GM12878 (cell line): ENCODE results near the gene LCP1. TPM values are rescaled to one million over a fixed set of nuclear protein-coding genes. Genes with fewer than 3 reads are reported as not detected.

Experiments
- BRCA1 ChIP-seq: IDR thresholded peaks from 2 replicates; pipeline ENCODE4 v1.6.1; 2011; ENCODE audit warnings: low read depth, low read length, improper control_type of control experiment
- GATAD2B ChIP-seq: fragments of 450-650 bp; conservative IDR thresholded peaks from 2 replicates; pipeline ENCODE4 v1.6.1; 2017; ENCODE audit warnings: low read depth, mild to moderate bottlenecking, moderate library complexity
- HSF1 ChIP-seq: fragments of 150-350 bp; IDR thresholded peaks from 2 replicates; pipeline ENCODE4 v1.6.1; 2014; ENCODE audit warnings: mild to moderate bottlenecking, low read depth, low read length
- IRF5 ChIP-seq: fragments of 450-650 bp; IDR thresholded peaks from 2 replicates; pipeline ENCODE4 v1.6.1; 2017; ENCODE audit warnings: borderline replicate concordance
- POU2F2 ChIP-seq: IDR thresholded peaks from 3 replicates; pipeline ENCODE4 v1.6.1; 2011; ENCODE audit warnings: low read depth, mild to moderate bottlenecking, low read length, borderline replicate concordance
- RELB ChIP-seq: fragments of 450-650 bp; IDR thresholded peaks from 2 replicates; pipeline ENCODE4 v1.6.1; 2017; ENCODE audit warnings: low read depth, mild to moderate bottlenecking, moderate library complexity
- ZBTB40 ChIP-seq: fragments of 450-650 bp; IDR thresholded peaks from 2 replicates; pipeline ENCODE4 v1.6.1; 2016; ENCODE audit warnings: mild to moderate bottlenecking, moderate library complexity, borderline replicate concordance
- ZNF622 ChIP-seq: fragments of 450-650 bp; IDR thresholded peaks from 2 replicates; pipeline ENCODE4 v1.6.1; 2017; ENCODE audit warnings: mild to moderate bottlenecking, inconsistent platforms
- polyA plus RNA-seq, 11 experiments: library from polyadenylated mRNA; depleted of rRNA in 4 of 11; unstranded in 6 of 11; stranded (reverse) in 5 of 11; fragments of >200 nt; fragmentation: Nextera tagmentation in 4 of 11; fragmentation: Illumina TruSeq in 1 of 11; extraction: Ambion mirVana in 4 of 11; extraction: Trizol in 1 of 11; gene quantifications; 1 replicate in 1 of 11; 2 replicates in 10 of 11; pipeline versions ENCODE4 v1.2.1 to v1.2.3, GENCODE V29; 2011 to 2016; ENCODE audit warnings: inconsistent platforms in 2 of 11, missing spikeins in 2 of 11, low read depth in 1 of 11
- total RNA-seq, 4 experiments: library from RNA; depleted of rRNA in 3 of 4; stranded (reverse); fragments of >200 nt in 3 of 4; fragmentation: Illumina TruSeq in 1 of 4; extraction: Trizol in 1 of 4; gene quantifications; 2 replicates each; pipeline versions ENCODE4 v1.2.1 to v1.2.3, GENCODE V29; 2013 to 2021

LCP1 gene
- total and polyA plus RNA-seq, 10 of the 15 experiments (the other 5 are each of a cell fraction or from before 2014, with no cell fraction given): 775 to 2,201 (median 1,556) TPM

- TF ChIP-seq ZBTB40: no peak
- no peak for TF ChIP-seq POU2F2
- no peak for TF ChIP-seq ZNF622
- TF ChIP-seq RELB: no peak
- no peak for TF ChIP-seq BRCA1
- TF ChIP-seq GATAD2B: no peak
- no peak for TF ChIP-seq HSF1
- TF ChIP-seq IRF5: no peak
These were observed 17.3 kb downstream of the LCP1 start (continued) for GRCh38 chr13:46164661-46165060.
